WTC11 (cell line): ENCODE data around the gene ASB15. TPM values are rescaled to one million over a fixed set of nuclear protein-coding genes. Genes with fewer than 3 reads are reported as not detected.

ENCODE experiments used
- ATAC-seq: fragments of 200-7000 bp; cut with Tn5 transposase; 2 replicates; pipeline ENCODE4 v1.10.0; 2021; ENCODE audit warnings: mild to moderate bottlenecking, moderate library complexity
- CTCF ChIA-PET: fragments of 300-600 bp; sonication (Branson Sonifier 250); formaldehyde crosslinking; loops from one replicate; lab custom pipeline; 2021; ENCODE audit warnings: antibody characterized with exemption; lab: Charles Lee
- POLR2A ChIA-PET: fragments of 350-600 bp; sonication (Branson Sonifier 250); formaldehyde crosslinking; loops from one replicate; lab custom pipeline; 2021; ENCODE audit warnings: antibody characterized with exemption; lab: Charles Lee
- DNase-seq: peaks from one replicate; pipeline ENCODE4 v3.0.0; 2021; ENCODE audit warnings: low spot score
- H3K27ac Mint-ChIP-seq: 2 replicates; pipeline ENCODE4 v1.8.0; 2021; ENCODE audit warnings: mixed read lengths
- H3K27me3 Mint-ChIP-seq: 2 replicates; pipeline ENCODE4 v1.8.0; 2021; ENCODE audit warnings: low read depth, mild to moderate bottlenecking, moderate library complexity, mixed read lengths
- H3K36me3 Mint-ChIP-seq: 2 replicates; pipeline ENCODE4 v1.8.0; 2021; ENCODE audit warnings: mixed read lengths
- H3K4me1 Mint-ChIP-seq: 2 replicates; pipeline ENCODE4 v1.8.0; 2022; ENCODE audit warnings: mixed read lengths
- H3K4me3 Mint-ChIP-seq: 2 replicates; pipeline ENCODE4 v1.8.0; 2021; ENCODE audit warnings: mild to moderate bottlenecking, moderate library complexity, mixed read lengths
- H3K9me3 Mint-ChIP-seq: 2 replicates; pipeline ENCODE4 v1.8.0; 2021; ENCODE audit warnings: mixed read lengths
- ATF1 ChIP-seq: sonication (generic); formaldehyde crosslinking; IDR thresholded peaks from 2 replicates; pipeline ENCODE4 v1.8.1; 2023; ENCODE audit warnings: mild to moderate bottlenecking, moderate library complexity, missing genetic modification reagents
- CREM ChIP-seq: sonication (generic); formaldehyde crosslinking; IDR thresholded peaks from 2 replicates; pipeline ENCODE4 v1.8.1; 2022; ENCODE audit warnings: mild to moderate bottlenecking, missing genetic modification reagents, moderate library complexity
- FOXK1 ChIP-seq: sonication (generic); formaldehyde crosslinking; IDR thresholded peaks from 2 replicates; pipeline ENCODE4 v1.8.0; 2022; ENCODE audit warnings: mild to moderate bottlenecking, moderate library complexity, missing genetic modification reagents
- GABPB1 ChIP-seq: sonication (generic); formaldehyde crosslinking; IDR thresholded peaks from 2 replicates; pipeline ENCODE4 v1.8.1; 2023; ENCODE audit warnings: mild to moderate bottlenecking, missing genetic modification reagents
- GTF2I ChIP-seq: fragments of 250-450 bp; sonication (Bioruptor Pico); conservative IDR thresholded peaks from 2 replicates; pipeline ENCODE4 v1.4.0; 2021; ENCODE audit warnings: mild to moderate bottlenecking
- JUN ChIP-seq: sonication (generic); formaldehyde crosslinking; IDR thresholded peaks from 2 replicates; pipeline ENCODE4 v1.8.0; 2023; ENCODE audit warnings: mild to moderate bottlenecking, missing genetic modification reagents
- MYBL2 ChIP-seq: sonication (generic); formaldehyde crosslinking; IDR thresholded peaks from 2 replicates; pipeline ENCODE4 v1.8.1; 2023; ENCODE audit warnings: mild to moderate bottlenecking, moderate library complexity, missing genetic modification reagents
- NFE2L1 ChIP-seq: sonication (generic); formaldehyde crosslinking; IDR thresholded peaks from 2 replicates; pipeline ENCODE4 v1.8.1; 2023; ENCODE audit warnings: missing genetic modification reagents
- NR3C1 ChIP-seq: sonication (generic); formaldehyde crosslinking; conservative IDR thresholded peaks from 2 replicates; pipeline ENCODE4 v1.8.1; 2023; ENCODE audit warnings: low read depth, mild to moderate bottlenecking, missing genetic modification reagents
- PRRX2 ChIP-seq: fragments of 250-450 bp; sonication (Bioruptor Pico); IDR thresholded peaks from 2 replicates; pipeline ENCODE4 v1.8.0; 2021; ENCODE audit warnings: mild to moderate bottlenecking
- SOX15 ChIP-seq: fragments of 250-450 bp; sonication (Bioruptor Pico); IDR thresholded peaks from 2 replicates; pipeline ENCODE4 v1.9.0; 2021; ENCODE audit warnings: mild to moderate bottlenecking
- SP1 ChIP-seq: sonication (generic); formaldehyde crosslinking; conservative IDR thresholded peaks from 2 replicates; pipeline ENCODE4 v1.8.1; 2022; ENCODE audit warnings: missing genetic modification reagents
- TP53 ChIP-seq: sonication (generic); formaldehyde crosslinking; IDR thresholded peaks from 2 replicates; pipeline ENCODE4 v1.8.1; 2023; ENCODE audit warnings: mild to moderate bottlenecking, missing genetic modification reagents
- ZNF121 ChIP-seq: sonication (generic); formaldehyde crosslinking; IDR thresholded peaks from 2 replicates; pipeline ENCODE4 v1.8.0; 2023; ENCODE audit warnings: missing genetic modification reagents
- ZNF138 ChIP-seq: sonication (generic); formaldehyde crosslinking; conservative IDR thresholded peaks from 2 replicates; pipeline ENCODE4 v1.8.1; 2022; ENCODE audit warnings: mild to moderate bottlenecking, moderate library complexity, missing genetic modification reagents
- ZNF423 ChIP-seq: fragments of 250-450 bp; sonication (Bioruptor Pico); IDR thresholded peaks from 2 replicates; pipeline ENCODE4 v2.1.2; 2022; ENCODE audit warnings: mild to moderate bottlenecking, moderate library complexity
- total RNA-seq: library from RNA; stranded (reverse); gene quantifications from 3 replicates; pipeline ENCODE4 v1.2.3, GENCODE V29; 2021
- TF ChIP-seq, protein P1 (sequence below): fragments of 250-450 bp; sonication (Bioruptor Pico); IDR thresholded peaks from 2 replicates; pipeline ENCODE4 v1.9.0; 2021; ENCODE audit warnings: moderate library complexity, mild to moderate bottlenecking, inconsistent platforms, borderline replicate concordance
- TF ChIP-seq, protein P2 (sequence below): fragments of 250-450 bp; sonication (Bioruptor Pico); IDR thresholded peaks from 2 replicates; pipeline ENCODE4 v1.9.0; 2021; ENCODE audit warnings: mild to moderate bottlenecking
- TF ChIP-seq, protein P3 (sequence below): sonication (generic); formaldehyde crosslinking; IDR thresholded peaks from 2 replicates; pipeline ENCODE4 v1.8.1; 2022; ENCODE audit warnings: mild to moderate bottlenecking, missing genetic modification reagents, moderate library complexity, borderline replicate concordance
- TF ChIP-seq, protein P4 (sequence below): fragments of 200-600 bp; IDR thresholded peaks from 2 replicates; pipeline ENCODE4 v1.8.0; 2022; ENCODE audit warnings: antibody characterized with exemption
- TF ChIP-seq, protein P5 (sequence below): sonication (generic); formaldehyde crosslinking; IDR thresholded peaks from 2 replicates; pipeline ENCODE4 v1.8.1; 2023; ENCODE audit warnings: mild to moderate bottlenecking, missing genetic modification reagents, moderate library complexity
- TF ChIP-seq, protein P6 (sequence below): fragments of 250-450 bp; sonication (Bioruptor Pico); IDR thresholded peaks from 2 replicates; pipeline ENCODE4 v1.8.0; 2021; ENCODE audit warnings: mild to moderate bottlenecking

ASB15 gene
- total RNA-seq, 1 experiment from 2014 or later: not detected

DNA sequence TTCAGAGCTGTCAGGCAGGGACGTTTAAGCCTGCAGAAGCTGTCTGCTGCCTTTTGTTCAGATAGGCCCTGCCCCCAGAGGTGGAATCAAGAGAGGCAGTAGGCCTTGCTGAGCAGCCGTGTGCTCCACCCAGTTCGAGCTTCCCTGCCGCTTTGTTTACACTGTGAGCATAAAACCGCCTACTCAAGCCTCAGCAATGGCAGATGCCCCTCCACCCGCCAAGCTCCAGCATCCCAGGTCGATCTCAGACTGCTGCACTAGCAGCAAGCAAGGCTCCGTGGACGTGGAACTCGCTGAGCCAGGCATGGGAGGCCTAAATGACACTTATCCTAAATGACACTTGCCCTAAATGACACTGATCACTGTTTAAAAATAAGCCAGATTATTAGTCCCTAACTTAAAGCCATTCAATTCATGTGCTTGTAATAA lies 6.8 kb upstream of the ASB15 start:
- H3K9me3 Mint-ChIP-seq: no peaks in the 10 kb centered on the region
- TF ChIP-seq, protein P1, sequence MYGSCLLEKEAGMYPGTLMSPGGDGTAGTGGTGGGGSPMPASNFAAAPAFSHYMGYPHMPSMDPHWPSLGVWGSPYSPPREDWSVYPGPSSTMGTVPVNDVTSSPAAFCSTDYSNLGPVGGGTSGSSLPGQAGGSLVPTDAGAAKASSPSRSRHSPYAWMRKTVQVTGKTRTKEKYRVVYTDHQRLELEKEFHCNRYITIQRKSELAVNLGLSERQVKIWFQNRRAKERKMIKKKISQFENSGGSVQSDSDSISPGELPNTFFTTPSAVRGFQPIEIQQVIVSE (CRISPR knock-in tag): no peak
- peak; percentile 86; the same call in 1 of the 2 replicates for TF ChIP-seq FOXK1
- H3K27me3 Mint-ChIP-seq: no peaks in the 10 kb centered on the region; the same call in none of the 2 replicates
- H3K4me1 Mint-ChIP-seq: peaks cover 15% of the 10 kb centered on the region
- peak overlapping the region; percentile 32 for H3K4me3 Mint-ChIP-seq
- ATAC-seq (peak; percentile 92), DNase-seq (peak; percentile 67)
- H3K27ac Mint-ChIP-seq: 0 out of 2 replicates have a peak overlapping the region, but pooled peaks have one; percentile 66
- CTCF ChIA-PET: interaction anchor here (0.6 to 2.7 kb wide), 8 partner anchors 11 to 107 kb away, joined by 3 to 11 read pairs (median 4); partner anchors contain the start of gene NDUFA5
- POLR2A ChIA-PET: interaction anchor here (1.0 to 1.3 kb wide), 2 partner anchors 37 to 97 kb away, joined by 3 read pairs; no protein-coding TSS in a partner anchor
- no peaks in the 10 kb centered on the region for H3K36me3 Mint-ChIP-seq

DNA sequence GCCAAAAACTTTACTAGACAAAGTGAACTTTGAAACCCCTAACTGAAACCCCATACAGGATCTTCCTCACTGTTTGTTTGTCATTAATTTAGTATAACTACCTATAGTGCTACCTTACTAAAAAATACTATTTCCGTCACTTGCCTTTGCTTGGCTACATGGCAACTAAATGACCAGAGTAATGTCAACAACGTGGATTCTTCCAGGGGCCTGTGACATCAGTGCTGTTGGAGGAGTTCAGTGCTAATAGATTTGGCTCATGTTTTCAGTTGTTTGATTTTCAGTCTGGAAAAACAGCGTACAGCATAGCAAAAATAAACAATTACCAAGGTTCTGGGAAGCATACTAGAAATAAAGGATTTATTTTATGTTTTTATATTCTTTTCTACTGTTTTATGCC lies 3.0 kb upstream of the ASB15 start:
- no peaks in the 10 kb centered on the region for H3K9me3 Mint-ChIP-seq
- CTCF ChIA-PET: interaction anchor here (1.2 kb wide), 1 partner anchor 26 kb away, joined by 3 read pairs; no protein-coding TSS in a partner anchor
- ATAC-seq (no peak), DNase-seq (no peak)
- H3K36me3 Mint-ChIP-seq: no peaks in the 10 kb centered on the region
- POLR2A ChIA-PET: no interaction called here
- no peak overlapping the region for H3K27ac Mint-ChIP-seq
- peaks cover 15% of the 10 kb centered on the region for H3K4me1 Mint-ChIP-seq
- H3K27me3 Mint-ChIP-seq: no peaks in the 10 kb centered on the region
- no peak for TF ChIP-seq SP1
- TF ChIP-seq SOX15 (CRISPR knock-in tag): no peak
- TF ChIP-seq JUN: no peak
- TF ChIP-seq GTF2I: no peak
- no peak for TF ChIP-seq ZNF423
- TF ChIP-seq MYBL2 (CRISPR knock-in tag): no peak
- no peak for TF ChIP-seq NR3C1 (CRISPR knock-in tag)
- TF ChIP-seq, protein P2, sequence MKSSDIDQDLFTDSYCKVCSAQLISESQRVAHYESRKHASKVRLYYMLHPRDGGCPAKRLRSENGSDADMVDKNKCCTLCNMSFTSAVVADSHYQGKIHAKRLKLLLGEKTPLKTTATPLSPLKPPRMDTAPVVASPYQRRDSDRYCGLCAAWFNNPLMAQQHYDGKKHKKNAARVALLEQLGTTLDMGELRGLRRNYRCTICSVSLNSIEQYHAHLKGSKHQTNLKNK (CRISPR knock-in tag): no peak
- no peak for TF ChIP-seq GABPB1
- TF ChIP-seq, protein P3, sequence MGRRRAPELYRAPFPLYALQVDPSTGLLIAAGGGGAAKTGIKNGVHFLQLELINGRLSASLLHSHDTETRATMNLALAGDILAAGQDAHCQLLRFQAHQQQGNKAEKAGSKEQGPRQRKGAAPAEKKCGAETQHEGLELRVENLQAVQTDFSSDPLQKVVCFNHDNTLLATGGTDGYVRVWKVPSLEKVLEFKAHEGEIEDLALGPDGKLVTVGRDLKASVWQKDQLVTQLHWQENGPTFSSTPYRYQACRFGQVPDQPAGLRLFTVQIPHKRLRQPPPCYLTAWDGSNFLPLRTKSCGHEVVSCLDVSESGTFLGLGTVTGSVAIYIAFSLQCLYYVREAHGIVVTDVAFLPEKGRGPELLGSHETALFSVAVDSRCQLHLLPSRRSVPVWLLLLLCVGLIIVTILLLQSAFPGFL: no peak
- TF ChIP-seq, protein P4, sequence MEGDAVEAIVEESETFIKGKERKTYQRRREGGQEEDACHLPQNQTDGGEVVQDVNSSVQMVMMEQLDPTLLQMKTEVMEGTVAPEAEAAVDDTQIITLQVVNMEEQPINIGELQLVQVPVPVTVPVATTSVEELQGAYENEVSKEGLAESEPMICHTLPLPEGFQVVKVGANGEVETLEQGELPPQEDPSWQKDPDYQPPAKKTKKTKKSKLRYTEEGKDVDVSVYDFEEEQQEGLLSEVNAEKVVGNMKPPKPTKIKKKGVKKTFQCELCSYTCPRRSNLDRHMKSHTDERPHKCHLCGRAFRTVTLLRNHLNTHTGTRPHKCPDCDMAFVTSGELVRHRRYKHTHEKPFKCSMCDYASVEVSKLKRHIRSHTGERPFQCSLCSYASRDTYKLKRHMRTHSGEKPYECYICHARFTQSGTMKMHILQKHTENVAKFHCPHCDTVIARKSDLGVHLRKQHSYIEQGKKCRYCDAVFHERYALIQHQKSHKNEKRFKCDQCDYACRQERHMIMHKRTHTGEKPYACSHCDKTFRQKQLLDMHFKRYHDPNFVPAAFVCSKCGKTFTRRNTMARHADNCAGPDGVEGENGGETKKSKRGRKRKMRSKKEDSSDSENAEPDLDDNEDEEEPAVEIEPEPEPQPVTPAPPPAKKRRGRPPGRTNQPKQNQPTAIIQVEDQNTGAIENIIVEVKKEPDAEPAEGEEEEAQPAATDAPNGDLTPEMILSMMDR: no peak
- H3K4me3 Mint-ChIP-seq: no peak overlapping the region

DNA sequence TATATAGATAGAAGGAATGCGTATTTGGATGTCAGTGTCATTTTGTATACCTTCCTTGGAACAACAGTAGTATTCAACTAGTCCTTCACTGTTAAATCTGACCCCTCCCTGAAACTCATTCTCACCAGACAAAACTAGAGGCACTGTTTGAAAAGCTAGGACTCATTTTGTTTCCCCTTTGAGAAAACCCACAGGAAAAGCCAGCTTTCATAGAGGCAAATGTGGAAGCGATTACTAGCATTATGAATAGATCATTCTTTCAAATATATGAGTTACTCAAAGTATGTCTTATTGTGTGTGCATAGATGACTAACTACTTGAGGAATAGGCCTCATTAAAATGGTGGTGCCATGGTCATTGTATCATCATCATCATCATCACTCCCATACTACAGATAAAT lies 1.9 kb upstream of the ASB15 start:
- no peak for DNase-seq
- Mint-ChIP-seq H3K36me3 (no peaks in the 10 kb centered on the region), H3K9me3 (no peaks in the 10 kb centered on the region), H3K4me3 (no peak overlapping the region)
- CTCF ChIA-PET: interaction anchor here (1.2 kb wide), 1 partner anchor 25 kb away, joined by 3 read pairs; no protein-coding TSS in a partner anchor
- TF ChIP-seq ZNF138 (no peak), ZNF121 (no peak), TP53 (CRISPR knock-in tag) (no peak), ATF1 (CRISPR knock-in tag) (no peak), PRRX2 (CRISPR knock-in tag) (no peak), SOX15 (CRISPR knock-in tag) (no peak), NFE2L1 (CRISPR knock-in tag) (no peak), JUN (no peak), CREM (CRISPR knock-in tag) (no peak)
- TF ChIP-seq, protein P5, sequence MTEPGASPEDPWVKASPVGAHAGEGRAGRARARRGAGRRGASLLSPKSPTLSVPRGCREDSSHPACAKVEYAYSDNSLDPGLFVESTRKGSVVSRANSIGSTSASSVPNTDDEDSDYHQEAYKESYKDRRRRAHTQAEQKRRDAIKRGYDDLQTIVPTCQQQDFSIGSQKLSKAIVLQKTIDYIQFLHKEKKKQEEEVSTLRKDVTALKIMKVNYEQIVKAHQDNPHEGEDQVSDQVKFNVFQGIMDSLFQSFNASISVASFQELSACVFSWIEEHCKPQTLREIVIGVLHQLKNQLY (CRISPR knock-in tag): no peak
- TF ChIP-seq, protein P6, sequence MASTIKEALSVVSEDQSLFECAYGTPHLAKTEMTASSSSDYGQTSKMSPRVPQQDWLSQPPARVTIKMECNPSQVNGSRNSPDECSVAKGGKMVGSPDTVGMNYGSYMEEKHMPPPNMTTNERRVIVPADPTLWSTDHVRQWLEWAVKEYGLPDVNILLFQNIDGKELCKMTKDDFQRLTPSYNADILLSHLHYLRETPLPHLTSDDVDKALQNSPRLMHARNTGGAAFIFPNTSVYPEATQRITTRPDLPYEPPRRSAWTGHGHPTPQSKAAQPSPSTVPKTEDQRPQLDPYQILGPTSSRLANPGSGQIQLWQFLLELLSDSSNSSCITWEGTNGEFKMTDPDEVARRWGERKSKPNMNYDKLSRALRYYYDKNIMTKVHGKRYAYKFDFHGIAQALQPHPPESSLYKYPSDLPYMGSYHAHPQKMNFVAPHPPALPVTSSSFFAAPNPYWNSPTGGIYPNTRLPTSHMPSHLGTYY (CRISPR knock-in tag): no peak
- TF ChIP-seq, all 79 proteins: peak for 0
- Mint-ChIP-seq H3K4me1 (peaks cover 8% of the 10 kb centered on the region), H3K27me3 (no peaks in the 10 kb centered on the region), H3K27ac (no peak overlapping the region)
- POLR2A ChIA-PET: interaction anchor here (0.6 kb wide), 2 partner anchors 170 to 1333 kb away, joined by 3 read pairs; no protein-coding TSS in a partner anchor
- no peak for ATAC-seq
